Dermis microvascular lymphatic vessel endothelial cell (primary cell): Measurements from ENCODE around the gene LMOD3. TPM values are rescaled to one million over a fixed set of nuclear protein-coding genes. Genes with fewer than 3 reads are reported as not detected.
A peak's percentile ranks its signal among the peaks of the same experiment; 100 is the strongest.

ENCODE experiments used
- DNase-seq, 2 donors: peaks; one replicate each; pipeline versions ENCODE4 v3.0.0 to v3.0.0-alpha.2; 2010; ENCODE audit warnings: low read depth in 2 of 2
- total RNA-seq: library from RNA; depleted of rRNA; stranded (reverse); fragments of >200 nt; gene quantifications from 2 replicates; pipeline ENCODE4 v1.2.1, GENCODE V29; 2014

Gene LMOD3
- total RNA-seq, 1 donor from 2014 or later: not detected

DNA sequence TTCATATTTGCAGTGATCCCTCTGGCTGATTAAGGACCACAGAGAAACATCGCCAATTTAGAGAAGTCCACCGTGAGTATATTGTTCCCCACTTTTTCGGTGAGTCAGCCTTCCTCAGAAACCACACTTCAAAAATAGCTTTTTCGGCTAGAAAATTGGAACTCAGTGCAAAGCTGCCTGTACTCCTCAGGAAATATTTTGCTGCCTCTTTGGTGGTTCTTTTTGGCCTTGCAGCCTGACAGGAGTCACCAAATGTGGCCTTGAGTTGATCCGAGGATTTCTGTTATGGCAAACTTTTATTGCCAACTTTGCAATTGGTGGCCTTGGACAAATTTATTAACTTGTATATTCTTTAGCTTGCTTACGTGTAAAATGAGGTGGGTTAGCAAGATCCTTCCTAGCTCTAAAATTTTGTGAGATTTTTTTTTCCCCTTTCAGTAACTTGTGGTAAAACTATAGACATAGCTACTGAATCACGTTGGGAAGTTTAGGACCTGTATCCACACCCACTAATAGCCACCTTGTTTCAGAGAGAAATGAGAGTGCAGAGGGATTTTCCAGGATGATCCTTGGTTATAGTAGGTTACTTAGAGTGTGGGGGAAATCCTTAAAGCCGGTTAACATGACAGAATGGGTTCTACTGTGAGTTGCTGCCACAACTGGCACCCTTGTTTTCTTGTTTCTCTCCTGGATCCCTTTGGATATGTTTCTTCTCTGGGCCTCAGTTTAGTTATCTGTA, 27.8 kb downstream of the LMOD3 start:
- DNase-seq: no peak

- DNase-seq: peak in 1 of 2 donors; percentile 53
These were observed 30.3 kb downstream of the LMOD3 start for GRCh38 chr3:69092030-69092516.

- no peak for DNase-seq
These were observed 30.9 kb downstream of the LMOD3 start for GRCh38 chr3:69091389-69092029.

- DNase-seq: peak; percentile 60 to 78
These were observed 32.4 kb downstream of the LMOD3 start for GRCh38 chr3:69090021-69090420.

GRCh38 chr3:69088063-69088462, 34.3 kb downstream of the LMOD3 start:
- DNase-seq: no peak

DNA sequence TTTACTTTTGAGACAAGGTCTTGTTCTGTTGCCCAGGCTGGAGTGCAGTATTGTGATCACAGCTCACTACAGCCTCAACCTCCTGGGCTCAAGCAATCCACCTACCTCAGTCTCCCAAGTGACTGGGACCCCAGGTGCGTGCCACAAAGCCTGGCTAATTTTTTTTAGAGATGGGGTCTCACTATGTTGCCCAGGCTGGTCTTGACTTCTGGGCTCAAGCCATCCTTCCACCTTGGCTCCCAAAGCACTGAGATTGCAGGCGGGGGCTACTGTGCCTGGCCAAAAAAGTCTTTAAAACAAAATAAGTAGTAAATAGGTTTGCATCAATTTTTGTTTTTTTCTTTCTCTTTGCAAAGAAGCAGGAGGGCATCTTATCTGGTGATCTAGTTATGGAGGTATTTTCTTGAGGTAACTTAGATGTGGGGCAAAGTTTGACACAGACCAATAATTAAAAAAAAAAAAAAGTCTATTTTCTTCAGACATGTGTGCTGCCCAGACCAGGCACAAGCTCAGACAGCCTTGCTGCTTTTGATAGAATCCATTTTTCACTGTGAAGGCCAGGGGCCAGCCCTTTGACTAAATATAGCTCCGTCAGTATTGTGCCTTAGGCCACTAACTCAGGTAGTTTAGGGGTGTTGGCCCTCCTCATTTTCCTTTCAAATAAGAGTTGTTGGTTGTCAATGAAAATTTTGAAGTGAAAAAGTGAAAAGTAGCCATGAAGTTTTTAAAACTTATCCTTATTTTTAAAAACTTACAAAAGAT, 35.2 kb downstream of the LMOD3 start:
- no peak for DNase-seq

DNA sequence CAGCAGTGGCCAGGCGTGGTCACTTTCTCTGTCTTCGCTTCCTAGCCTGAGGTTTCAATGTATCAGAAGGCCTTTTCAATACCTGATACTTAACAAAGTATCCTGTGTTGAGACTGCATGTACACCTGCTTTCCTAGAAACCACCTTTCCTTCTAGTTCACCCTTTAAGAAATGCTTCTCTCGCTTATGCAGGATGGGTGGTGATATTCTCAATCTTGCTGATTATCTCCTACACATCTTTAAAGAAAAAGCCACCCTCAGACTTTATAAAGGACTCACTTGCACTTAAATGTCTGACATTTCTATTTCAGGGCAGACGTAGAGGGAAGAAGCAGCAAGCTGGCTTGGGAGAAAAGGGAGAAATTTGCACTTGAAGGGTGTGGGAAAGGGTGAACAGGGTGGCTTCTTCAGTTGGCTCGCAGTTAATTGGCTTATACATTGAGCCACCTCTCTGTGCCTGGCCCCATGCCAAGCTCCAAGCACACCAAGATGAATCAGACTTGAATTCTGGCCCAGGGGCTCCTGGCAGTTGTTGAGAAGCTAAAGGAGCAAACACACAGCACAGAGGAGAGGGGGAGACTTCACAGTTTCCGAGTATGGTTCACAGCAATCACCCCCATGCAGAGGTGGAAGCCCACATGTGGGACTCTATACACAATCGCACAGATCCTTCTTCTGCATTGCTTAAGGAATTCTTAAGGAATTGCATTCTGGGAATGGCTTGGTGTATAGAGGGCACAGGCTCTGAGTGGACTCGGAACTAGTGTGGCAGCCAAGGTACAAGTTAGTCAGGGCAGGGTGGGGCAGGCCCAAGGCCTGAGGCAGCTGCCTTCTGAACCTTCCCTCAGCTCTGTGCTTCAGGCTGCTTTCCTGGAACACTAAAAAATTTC, 36.3 kb downstream of the LMOD3 start:
- DNase-seq: peak; percentile 39 to 96

DNA sequence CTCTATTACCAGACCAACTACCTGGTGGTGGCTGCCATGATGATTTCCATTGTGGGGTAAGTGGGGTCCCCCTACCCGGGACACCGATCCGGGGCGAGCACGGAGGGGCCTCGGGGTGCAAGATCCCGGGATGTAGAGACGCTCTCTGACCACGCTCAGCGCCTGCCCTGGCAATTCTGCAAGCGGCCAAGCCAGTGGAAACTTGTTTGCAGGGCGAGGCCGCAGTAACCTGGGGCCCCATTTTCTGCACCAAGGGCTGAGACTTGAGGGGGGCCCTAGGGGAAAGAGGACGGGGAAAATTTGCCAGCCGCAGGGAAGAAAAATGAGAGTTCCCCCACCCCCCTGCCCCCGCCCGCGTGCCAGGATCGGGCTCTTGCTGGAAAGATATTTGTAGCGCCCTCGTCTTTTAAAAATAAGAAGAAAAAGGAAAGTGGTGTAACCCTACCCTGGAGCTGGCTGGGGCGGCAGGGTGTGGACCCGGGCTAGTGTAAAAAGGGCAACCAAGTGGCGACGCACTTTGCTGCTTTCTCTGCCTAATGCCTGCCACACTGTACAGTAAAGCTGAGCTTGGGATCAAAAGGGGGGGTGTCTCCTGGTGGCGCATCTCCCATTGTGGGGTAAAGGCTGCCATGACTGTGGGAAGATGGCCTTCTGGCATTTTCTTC, 37.1 kb downstream of the LMOD3 start:
- peak in 1 of 2 donors; percentile 46 for DNase-seq

- DNase-seq: peak; percentile 80 to 96
These were observed 37.8 kb downstream of the LMOD3 start, which contains the start of gene ARL6IP5 for GRCh38 chr3:69084326-69085167. TSS of gene ARL6IP5 (plus strand) at chr3:69084937. CDS start at chr3:69085048, 111 bp downstream.

GRCh38 chr3:69082805-69083204, 39.6 kb downstream of the LMOD3 start:
- peak in 1 of 2 donors; percentile 77 for DNase-seq

- peak in 1 of 2 donors; percentile 13 for DNase-seq
These were observed 40.0 kb downstream of the LMOD3 start for GRCh38 chr3:69082361-69082760.

DNA sequence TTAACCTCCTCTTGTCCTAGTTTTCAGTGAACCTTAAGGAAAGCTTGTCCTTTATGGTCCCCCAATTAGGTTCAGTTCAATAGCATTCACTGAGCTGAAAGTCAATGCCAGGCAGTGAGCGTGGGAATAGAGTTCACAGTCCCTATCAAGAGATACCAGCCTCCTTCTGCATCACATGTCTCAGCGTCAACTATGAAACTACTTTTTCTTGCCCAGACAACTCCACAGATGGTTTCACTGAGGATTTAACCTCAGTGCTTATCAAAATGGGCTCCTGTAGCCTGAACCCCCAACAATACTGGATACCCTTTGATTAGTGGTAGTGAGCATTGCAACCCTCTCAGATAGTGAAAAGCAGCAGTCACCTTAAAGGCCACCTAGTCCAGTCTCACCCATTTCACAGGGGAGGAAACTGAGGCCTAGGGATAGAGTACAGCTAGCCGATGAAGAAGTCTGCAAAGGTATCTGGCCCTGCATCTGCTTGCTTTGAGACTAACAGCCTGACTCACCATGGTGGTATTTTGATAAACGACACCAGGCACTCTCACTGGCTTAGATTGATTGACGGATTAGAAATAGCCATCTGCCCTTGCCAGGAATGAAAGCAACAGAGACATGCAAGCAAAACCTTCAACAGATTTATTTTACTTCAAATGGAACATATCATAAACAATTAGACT, 40.7 kb downstream of the LMOD3 start:
- DNase-seq: peak in 1 of 2 donors; percentile 78

- peak; percentile 57 to 91 for DNase-seq
These were observed 42.0 kb downstream of the LMOD3 start, which contains the start of gene UBA3 for GRCh38 chr3:69080233-69080920. TSS of gene UBA3 (minus strand) at chr3:69080365. CDS start at chr3:69080353, 12 bp downstream.

DNA sequence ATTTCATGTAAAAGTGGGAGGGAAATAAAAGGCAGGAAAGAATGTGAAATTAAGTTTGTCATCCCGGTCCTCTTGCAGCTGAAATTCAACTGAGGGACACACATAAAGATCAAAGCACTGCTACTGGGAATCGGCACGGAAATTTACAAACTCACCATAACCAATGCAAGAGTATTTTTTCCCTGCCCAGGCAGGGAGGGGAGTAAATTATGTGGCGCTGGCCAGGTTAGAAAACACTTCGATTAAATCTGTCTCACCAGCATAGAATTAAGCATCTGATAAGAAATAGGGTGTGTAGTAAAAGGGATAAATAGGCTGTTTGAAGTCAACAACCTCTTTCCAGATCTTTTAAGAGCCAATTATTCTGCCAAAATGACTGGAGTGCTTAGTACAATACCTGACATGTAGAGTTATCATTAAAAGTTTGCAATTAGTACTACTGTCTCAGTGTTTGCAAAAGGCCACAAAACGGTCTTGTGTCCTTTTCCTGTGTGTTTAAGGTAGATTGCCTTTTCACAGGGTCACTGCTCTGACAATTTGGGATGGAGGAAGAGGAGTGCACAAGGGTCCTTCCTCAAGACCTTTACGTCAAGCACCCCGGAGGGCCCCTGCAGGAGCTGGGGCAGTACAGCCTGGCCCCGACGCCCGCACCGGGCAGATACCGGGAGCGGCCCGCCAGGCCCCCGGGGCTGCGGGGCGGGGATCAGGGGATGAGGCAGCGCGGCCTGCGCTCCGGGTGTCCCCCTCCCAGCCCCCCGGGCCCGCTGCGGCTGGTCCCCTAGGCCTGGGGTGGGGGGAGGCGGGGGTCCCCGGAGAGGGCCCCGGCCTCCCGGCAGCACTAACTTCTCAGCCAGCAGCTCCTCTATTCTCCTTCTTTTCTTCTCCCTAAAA, 42.9 kb downstream of the LMOD3 start:
- DNase-seq: peak in 1 of 2 donors; percentile 21

GRCh38 chr3:69072928-69073327, 49.5 kb downstream of the LMOD3 start:
- DNase-seq: no peak

DNA sequence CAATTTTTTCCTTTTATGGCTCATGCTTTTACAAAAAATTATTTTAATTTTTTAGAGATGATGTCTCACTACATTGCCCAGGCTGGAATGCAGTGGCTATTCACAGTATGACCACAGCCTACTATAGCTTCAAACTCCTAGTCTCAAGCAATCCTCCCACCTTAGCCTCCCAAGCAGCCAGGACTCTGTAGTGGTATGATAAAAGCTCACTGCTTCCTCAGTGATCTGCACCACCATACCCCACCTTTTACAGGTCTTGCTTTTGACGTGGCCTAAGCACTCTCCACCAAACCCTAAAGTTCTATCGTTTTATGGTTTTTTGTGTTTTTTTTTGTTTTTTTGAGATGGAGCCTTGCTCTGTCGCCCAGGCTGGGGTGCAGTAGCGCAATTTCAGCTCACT, 56.3 kb downstream of the LMOD3 start:
- DNase-seq: no peak

GRCh38 chr3:69065318-69065964, 57.0 kb downstream of the LMOD3 start:
- DNase-seq: no peak
